MCF 10A (cell line): ENCODE results near the gene MYO15B. TPM values are rescaled to one million over a fixed set of nuclear protein-coding genes. Genes with fewer than 3 reads are reported as not detected.
"Not testable (repeated sequence)": the region's sequence is repeated elsewhere in the genome, so short reads cannot be mapped to it uniquely, and the experiment has no call there.

Source experiments
- BruUV-seq: library from RNA; stranded (reverse); fragments of 400-500 nt; replicated peaks from 2 replicates; lab custom pipeline; 2021; lab: Mats Ljungman, UMichigan
- CTCF ChIA-PET: fragments of 300-600 bp; sonication (Branson Sonifier 250); formaldehyde crosslinking; extraction: SDS; loops from one replicate; lab custom pipeline; 2021; ENCODE audit warnings: antibody characterized with exemption, inconsistent platforms; lab: Yijun Ruan, JAX
- POLR2A ChIA-PET: fragments of 300-600, 350-650 bp; sonication (Branson Sonifier 250); formaldehyde crosslinking; extraction: SDS; loops from one replicate; lab custom pipeline; 2020; ENCODE audit warnings: antibody characterized with exemption, inconsistent platforms; lab: Yijun Ruan, JAX
- DNase-seq: peaks from one replicate; pipeline ENCODE4 v3.0.0-alpha.2; 2018; ENCODE audit not compliant: unreplicated experiment
- H3K27ac Mint-ChIP-seq: one replicate; pipeline ENCODE4 v1.8.0; 2022; ENCODE audit warnings: mild to moderate bottlenecking, low read depth, mixed read lengths; ENCODE audit not compliant: unreplicated experiment
- H3K27me3 Mint-ChIP-seq: one replicate; pipeline ENCODE4 v1.8.0; 2022; ENCODE audit warnings: mixed read lengths; ENCODE audit not compliant: insufficient read depth, unreplicated experiment
- H3K36me3 Mint-ChIP-seq: one replicate; pipeline ENCODE4 v1.8.0; 2022; ENCODE audit warnings: mild to moderate bottlenecking, moderate library complexity, mixed read lengths; ENCODE audit not compliant: insufficient read depth, unreplicated experiment
- H3K4me1 Mint-ChIP-seq: one replicate; pipeline ENCODE4 v1.8.0; 2022; ENCODE audit warnings: mixed read lengths; ENCODE audit not compliant: insufficient read depth, unreplicated experiment
- H3K4me3 Mint-ChIP-seq: one replicate; pipeline ENCODE4 v1.8.0; 2022; ENCODE audit warnings: mild to moderate bottlenecking, moderate library complexity, mixed read lengths; ENCODE audit not compliant: unreplicated experiment
- H3K9me3 Mint-ChIP-seq: one replicate; pipeline ENCODE4 v1.8.0; 2022; ENCODE audit warnings: mixed read lengths; ENCODE audit not compliant: unreplicated experiment
- CTCF ChIP-seq: fragments of 200-600 bp; IDR thresholded peaks from one replicate; pipeline ENCODE4 v1.8.0; 2022; ENCODE audit warnings: antibody characterized with exemption, mild to moderate bottlenecking; ENCODE audit not compliant: unreplicated experiment
- intact Hi-C: fragments of 100-400 bp; cut with micrococcal nuclease; formaldehyde crosslinking; loops from 2 replicates; pipeline ENCODE4 v1.14.1; 2022
- total RNA-seq: library from RNA; stranded (reverse); gene quantifications from 2 replicates; pipeline ENCODE4 v1.2.3, GENCODE V29; 2022

MYO15B gene
- total RNA-seq, 1 experiment from 2014 or later = 10.9 TPM

GRCh38 chr17:75575728-75576127, 11.9 kb upstream of the MYO15B start:
- no peaks in the 10 kb centered on the region for H3K4me1 Mint-ChIP-seq
- H3K27me3 Mint-ChIP-seq = no peaks in the 10 kb centered on the region
- CTCF ChIA-PET = no interaction called here
- no peak overlapping the region for H3K4me3 Mint-ChIP-seq
- intact Hi-C loops = no loop called here
- POLR2A ChIA-PET = interaction anchor here (1.6 kb wide), 1 partner anchor 10 kb away, joined by 4 read pairs; no protein-coding TSS in a partner anchor
- H3K27ac Mint-ChIP-seq = no peak overlapping the region
- no peak for TF ChIP-seq CTCF
- H3K9me3 Mint-ChIP-seq = peaks cover 6% of the 10 kb centered on the region
- no peak for DNase-seq
- peaks cover 17% of the 10 kb centered on the region for H3K36me3 Mint-ChIP-seq
- BruUV-seq = no TSS peak

GRCh38 chr17:75576661-75577060, 10.9 kb upstream of the MYO15B start:
- Mint-ChIP-seq H3K27me3 (no peaks in the 10 kb centered on the region), H3K4me3 (no peak overlapping the region), H3K36me3 (peaks cover 17% of the 10 kb centered on the region), H3K9me3 (peaks cover 8% of the 10 kb centered on the region), H3K27ac (no peak overlapping the region), H3K4me1 (no peaks in the 10 kb centered on the region)
- DNase-seq = no peak
- ChIA-PET POLR2A (interaction anchor here (1.6 kb wide), 1 partner anchor 11 kb away, joined by 4 read pairs; no protein-coding TSS in a partner anchor), CTCF (no interaction called here)
- no peak for TF ChIP-seq CTCF
- BruUV-seq = no TSS peak
- intact Hi-C loops = no loop called here

GRCh38 chr17:75581121-75581725, 6.4 kb upstream of the MYO15B start:
- H3K27me3 Mint-ChIP-seq, BruUV-seq, H3K4me3 Mint-ChIP-seq, intact Hi-C loops, DNase-seq, H3K4me1 Mint-ChIP-seq, H3K9me3 Mint-ChIP-seq, H3K27ac Mint-ChIP-seq: not testable (repeated sequence)
- peaks cover 11% of the 10 kb centered on the region for H3K36me3 Mint-ChIP-seq
- POLR2A ChIA-PET = interaction anchor here (0.6 kb wide), 1 partner anchor 86 kb away, joined by 3 read pairs; the partner anchor contains the start of genes RECQL5 and SAP30BP
- CTCF ChIA-PET = interaction anchor here (0.6 kb wide), 2 partner anchors 45 to 76 kb away, joined by 3 read pairs; no protein-coding TSS in a partner anchor

- H3K36me3 Mint-ChIP-seq, H3K9me3 Mint-ChIP-seq, BruUV-seq, DNase-seq, H3K27me3 Mint-ChIP-seq, H3K4me3 Mint-ChIP-seq, POLR2A ChIA-PET, H3K27ac Mint-ChIP-seq, H3K4me1 Mint-ChIP-seq, intact Hi-C loops: not testable (repeated sequence)
- CTCF ChIA-PET = interaction anchor here (0.6 to 1.5 kb wide), 6 partner anchors 18 to 697 kb away, joined by 3 to 7 read pairs (median 4); no protein-coding TSS in a partner anchor
Observed at GRCh38 chr17:75583197-75583596, 4.4 kb upstream of the MYO15B start.

- H3K9me3 Mint-ChIP-seq = peaks cover 8% of the 10 kb centered on the region
- no peak overlapping the region for H3K4me3 Mint-ChIP-seq
- intact Hi-C loops = no loop called here
- peaks cover 4% of the 10 kb centered on the region for H3K36me3 Mint-ChIP-seq
- no TSS peak for BruUV-seq
- no peak for DNase-seq
- no peaks in the 10 kb centered on the region for H3K27me3 Mint-ChIP-seq
- no peak for TF ChIP-seq CTCF
- no peaks in the 10 kb centered on the region for H3K4me1 Mint-ChIP-seq
- POLR2A ChIA-PET = no interaction called here
- H3K27ac Mint-ChIP-seq = no peak overlapping the region
- CTCF ChIA-PET = no interaction called here
Observed at GRCh38 chr17:75584849-75585175, 2.8 kb upstream of the MYO15B start.
